Measurements from ENCODE around the gene UBR3.
"Not testable (repeated sequence)": the region's sequence is repeated elsewhere in the genome, so short reads cannot be mapped to it uniquely, and the experiment has no call there.

Gene UBR3

GRCh38 chr2:169824373-169825333, 2.6 kb upstream of the UBR3 start, which contains the start of gene METTL5:
METTL5 (minus strand) TSS chr2:169824905; CDS start chr2:169824597, 308 bp downstream.
- peak; percentile 95 for DNase-seq (ENCODE audit: low spot score)

DNA sequence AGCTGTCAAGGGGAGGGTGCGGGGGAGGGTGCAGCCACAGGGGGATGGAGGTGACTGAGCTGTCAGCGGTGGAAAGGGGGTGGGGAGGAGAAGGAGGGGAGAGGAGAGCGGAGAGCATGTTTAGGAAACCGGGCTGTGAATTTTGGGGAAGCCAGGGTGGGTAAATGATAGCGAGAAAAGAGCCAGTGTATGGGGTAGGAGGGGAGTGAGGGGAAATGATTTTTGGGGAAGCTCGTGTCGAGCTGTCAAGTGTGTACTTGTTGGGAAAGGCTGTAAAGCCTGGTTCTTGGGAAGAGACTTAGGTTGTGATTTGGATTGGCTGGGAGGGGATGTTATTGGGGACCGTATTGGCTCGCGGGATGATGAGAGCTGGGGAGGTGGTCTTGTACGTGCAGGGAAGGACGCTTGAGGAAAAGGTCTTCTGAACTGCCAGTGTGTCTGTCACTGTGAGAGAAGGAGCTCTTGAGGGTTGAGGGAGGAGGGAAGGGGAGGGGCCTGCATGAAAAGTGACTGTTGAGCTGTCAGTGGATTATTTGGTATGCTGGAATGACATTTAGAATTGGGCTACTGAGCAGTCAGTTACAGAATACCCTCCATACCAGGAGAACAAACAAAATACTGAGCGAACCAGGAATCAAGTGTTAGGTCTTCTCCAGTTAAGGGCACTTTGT, 1.0 kb downstream of the UBR3 start:
- DNase-seq (ENCODE audit: low spot score): peak; percentile 73

DNA sequence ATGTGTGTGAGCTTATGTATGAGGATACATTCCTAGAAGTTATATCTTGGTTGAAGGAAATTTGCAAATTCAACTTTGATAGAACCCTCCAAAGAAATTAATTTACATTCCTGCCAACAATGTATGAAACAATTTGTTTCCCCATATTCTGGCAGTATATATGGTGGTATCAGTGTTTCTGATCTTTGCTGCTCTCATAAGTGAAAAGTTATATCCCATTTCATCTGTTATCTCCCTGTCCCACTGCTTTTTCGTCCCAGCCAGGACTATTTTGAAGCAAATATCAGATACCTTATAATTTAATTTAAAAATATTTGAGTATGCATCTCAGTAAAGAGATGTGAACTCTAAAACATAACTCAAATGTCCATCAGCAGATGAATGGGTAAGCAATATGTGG, 7.1 kb downstream of the UBR3 start:
- no peak for DNase-seq (ENCODE audit: low spot score)

- DNase-seq (ENCODE audit: low spot score): no peak
Measured at GRCh38 chr2:169838743-169839489, 11.7 kb downstream of the UBR3 start.

DNA sequence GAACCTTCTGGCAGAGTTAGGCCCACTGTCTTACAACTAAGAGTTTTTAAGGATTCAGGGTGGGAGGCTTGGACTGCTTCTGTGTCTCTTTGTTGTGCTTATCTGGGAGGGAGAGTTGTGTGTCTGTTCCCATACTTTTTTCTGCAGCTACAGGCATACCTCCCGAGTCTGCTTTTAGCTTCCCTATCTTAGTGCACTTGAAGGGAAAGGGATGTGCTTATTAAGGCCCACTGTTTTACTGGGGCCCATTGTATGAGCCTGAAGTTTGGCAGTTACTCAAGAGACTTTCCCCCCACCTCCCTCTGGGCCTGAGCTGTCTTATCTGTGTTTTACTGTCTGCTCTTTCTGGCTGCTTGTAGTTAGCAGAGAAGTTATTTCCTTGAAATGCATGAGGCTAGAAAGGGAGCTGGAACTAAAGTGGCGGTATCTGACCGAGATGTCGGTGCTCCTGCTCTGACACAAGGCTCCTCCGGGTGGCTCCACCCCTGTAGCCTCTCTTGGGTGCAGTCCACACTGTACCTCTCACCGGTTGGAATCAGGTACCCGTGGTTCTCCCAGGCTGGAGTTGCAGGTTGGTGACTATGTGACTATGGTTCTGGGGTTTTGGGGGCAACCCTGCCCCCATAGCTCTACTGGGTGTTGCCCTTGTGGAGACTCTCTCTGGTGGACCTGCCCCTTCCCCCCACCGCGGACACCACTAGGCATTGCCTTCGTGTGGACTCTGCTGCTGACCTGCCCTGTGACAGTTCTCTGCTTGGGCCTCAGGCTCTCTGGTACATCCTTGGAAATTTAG, 12.9 kb downstream of the UBR3 start:
- no peak for DNase-seq (ENCODE audit: low spot score)

DNA sequence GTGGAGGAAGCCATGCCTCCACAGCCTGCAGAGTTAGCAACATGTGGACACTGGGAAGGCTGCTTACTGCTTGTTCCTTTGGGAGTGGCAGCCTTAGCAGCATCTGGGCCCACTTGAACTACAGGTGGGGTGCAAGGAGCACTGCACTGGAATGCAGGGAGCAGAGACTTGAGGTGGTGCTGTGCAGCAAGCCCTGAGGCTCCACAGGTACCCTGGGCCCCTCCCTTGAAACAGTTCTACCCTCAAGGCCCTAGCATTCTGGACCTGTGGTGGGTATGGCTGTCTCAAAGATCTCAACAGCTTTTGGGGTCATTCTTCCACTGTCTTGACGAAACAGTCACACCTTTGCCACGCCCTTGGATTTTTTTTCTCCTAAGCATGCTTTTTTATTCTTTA, 13.5 kb downstream of the UBR3 start:
- no peak for DNase-seq (ENCODE audit: low spot score)

DNA sequence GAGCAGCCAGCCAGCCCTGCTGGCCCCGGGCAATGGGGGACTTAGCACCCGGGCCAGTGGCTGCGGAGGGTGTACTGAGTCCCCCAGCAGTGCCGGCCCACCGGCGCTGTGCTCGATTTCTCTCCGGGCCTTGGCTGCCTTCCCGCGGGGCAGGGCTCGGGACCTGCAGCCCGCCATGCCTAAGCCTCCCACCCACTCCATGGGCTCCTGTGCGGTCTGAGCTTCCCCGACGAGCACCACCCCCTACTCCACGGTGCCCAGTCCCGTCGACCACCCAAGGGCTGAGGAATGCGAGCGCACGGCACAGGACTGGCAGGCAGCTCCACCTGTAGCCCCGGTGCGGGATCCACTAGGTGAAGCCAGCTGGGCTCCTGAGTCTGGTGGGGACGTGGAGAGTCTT, 14.4 kb downstream of the UBR3 start:
- DNase-seq (ENCODE audit: low spot score): not testable (repeated sequence)

GRCh38 chr2:169845016-169845415, 17.8 kb downstream of the UBR3 start:
- DNase-seq (ENCODE audit: low spot score): no peak

DNA sequence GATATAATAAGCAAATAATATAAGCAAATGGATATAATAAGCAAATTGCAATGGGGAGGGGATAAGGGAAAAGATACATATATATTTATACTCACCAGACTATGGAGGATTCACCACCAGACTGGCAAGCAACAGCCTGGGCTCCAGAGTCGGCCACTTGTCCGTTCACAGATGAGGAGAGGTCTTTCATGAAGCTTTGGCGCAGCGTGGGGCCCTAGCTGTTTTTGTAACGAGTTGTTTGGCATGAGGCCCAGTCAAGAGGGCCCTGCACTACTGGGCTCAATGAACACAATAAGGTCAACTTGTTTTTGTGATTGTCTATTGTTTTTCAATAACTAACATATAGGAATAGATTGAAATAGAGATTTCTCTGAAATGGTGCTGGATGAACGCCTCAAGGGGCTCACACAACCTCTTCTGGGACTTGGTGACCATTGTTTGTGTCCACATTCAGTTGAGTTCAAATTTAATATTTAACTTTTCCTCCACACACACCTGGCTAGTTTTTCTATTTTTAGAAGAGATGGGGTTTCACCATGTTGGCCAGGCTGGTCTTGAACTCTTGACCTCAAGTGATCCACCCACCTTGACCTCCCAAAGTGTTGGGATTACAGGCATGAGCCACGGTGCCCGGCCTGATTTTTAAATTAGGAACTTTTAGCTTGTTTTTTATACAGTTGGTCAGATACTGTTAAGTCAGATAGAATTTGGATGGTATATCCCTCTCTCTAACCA, 21.9 kb downstream of the UBR3 start:
- DNase-seq (ENCODE audit: low spot score): not testable (repeated sequence)

- no peak for DNase-seq (ENCODE audit: low spot score)
Measured at GRCh38 chr2:169849710-169850109, 22.5 kb downstream of the UBR3 start.

- DNase-seq (ENCODE audit: low spot score): no peak
Measured at GRCh38 chr2:169853041-169853668, 25.9 kb downstream of the UBR3 start.

DNA sequence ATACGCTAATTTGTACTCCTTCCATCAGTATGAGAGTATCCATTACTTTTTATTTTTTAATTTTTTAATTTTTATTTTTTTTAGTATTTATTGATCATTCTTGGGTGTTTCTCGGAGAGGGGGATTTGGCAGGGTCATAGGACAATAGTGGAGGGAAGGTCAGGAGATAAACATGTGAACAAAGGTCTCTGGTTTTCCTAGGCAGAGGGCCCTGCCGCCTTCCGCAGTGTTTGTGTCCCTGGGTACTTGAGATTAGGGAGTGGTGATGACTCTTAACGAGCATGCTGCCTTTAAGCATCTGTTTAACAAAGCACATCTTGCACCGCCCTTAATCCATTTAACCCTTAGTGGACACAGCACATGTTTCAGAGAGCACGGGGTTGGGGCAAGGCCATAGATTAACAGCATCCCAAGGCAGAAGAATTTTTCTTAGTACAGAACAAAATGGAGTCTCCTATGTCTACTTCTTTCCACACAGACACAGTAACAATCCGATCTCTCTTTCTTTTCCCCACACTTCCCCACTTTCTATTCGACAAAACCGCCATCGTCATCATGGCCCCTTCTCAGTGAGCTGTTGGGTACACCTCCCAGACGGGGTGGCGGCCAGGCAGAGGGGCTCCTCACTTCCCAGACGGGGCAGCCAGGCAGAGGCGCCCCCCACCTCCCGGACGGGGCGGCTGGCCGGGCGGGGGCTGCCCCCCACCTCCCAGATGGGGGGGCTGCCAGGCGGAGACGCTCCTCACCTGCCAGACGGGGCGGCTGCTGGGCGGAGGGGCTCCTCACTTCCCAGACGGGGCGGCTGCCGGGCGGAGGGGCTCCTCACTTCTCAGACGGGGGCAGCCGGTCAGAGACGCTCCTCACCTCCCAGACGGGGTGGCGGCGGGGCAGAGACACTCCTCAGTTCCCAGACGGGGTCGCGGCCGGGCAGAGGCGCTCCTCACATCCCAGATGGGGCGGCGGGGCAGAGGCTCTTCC, 28.3 kb downstream of the UBR3 start:
- DNase-seq (ENCODE audit: low spot score): not testable (repeated sequence)

- DNase-seq (ENCODE audit: low spot score): no peak
Measured at GRCh38 chr2:169859423-169859822, 32.2 kb downstream of the UBR3 start.

GRCh38 chr2:169860149-169860548, 32.9 kb downstream of the UBR3 start:
- no peak for DNase-seq (ENCODE audit: low spot score)

DNA sequence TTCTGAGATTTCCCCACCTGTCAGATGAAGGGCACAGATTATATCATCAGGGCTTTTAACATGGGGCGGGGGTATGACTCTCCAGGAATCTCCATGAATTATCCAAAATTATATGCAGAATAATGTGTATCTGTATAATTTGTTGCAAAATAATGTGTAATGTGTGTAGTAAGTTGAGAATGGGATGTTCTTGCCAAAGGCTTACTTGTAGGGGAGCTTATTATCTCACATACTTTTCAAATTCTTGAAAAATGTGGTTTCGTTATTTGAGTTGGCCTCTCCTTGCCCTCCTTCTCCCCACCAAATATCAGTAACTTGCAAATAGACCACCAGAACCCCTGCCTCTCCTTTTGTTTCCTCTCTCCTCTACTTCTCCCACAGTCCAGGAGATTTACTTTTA, 35.6 kb downstream of the UBR3 start:
- DNase-seq (ENCODE audit: low spot score): no peak

GRCh38 chr2:169865492-169865891, 38.2 kb downstream of the UBR3 start:
- no peak for DNase-seq (ENCODE audit: low spot score)

DNA sequence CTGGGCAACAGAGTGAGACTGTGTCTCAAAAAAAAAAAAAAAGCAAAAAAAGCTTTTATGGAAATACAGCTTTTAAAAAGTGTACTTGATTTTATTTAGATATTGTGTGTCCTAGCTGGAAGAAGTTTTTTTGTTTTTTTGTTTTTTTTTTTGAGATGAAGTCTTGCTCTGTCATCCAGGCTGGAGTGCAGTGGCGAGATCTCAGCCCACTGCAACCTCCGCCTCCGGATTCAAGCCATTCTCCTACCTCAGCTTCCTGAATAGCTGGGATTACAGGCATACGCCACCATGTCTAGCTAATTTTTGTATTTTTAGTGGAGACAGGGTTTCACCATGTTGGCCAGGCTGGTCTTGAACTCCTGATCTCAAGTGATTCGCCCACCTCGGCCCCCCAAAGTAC, 39.0 kb downstream of the UBR3 start:
- not testable (repeated sequence) for DNase-seq (ENCODE audit: low spot score)

GRCh38 chr2:169867579-169867978, 40.3 kb downstream of the UBR3 start:
- no peak for DNase-seq (ENCODE audit: low spot score)

DNA sequence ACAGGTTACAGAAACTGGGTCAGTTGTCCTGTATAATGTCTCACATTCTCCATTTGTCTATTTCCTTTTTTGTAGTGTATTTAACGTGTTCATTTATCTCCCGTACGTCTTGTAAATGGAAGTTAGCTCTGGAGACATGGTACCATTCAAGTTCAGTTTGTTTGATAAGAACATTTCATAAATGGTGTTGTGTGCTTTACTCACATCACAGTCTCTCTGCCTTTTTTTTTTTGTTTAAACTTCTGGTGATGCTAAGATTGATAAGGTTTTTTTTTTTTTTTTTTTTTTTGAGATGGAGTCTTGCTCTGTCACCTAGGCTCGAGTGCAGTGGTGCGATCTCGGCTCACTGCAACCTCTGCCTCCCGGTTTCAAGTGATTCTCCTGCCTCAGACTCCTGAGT, 41.7 kb downstream of the UBR3 start:
- no peak for DNase-seq (ENCODE audit: low spot score)
